GM18951 (cell line): Measurements from ENCODE around the gene NDUFC1.
A peak's percentile ranks its signal among the peaks of the same experiment; 100 is the strongest.

Experiments
- POLR2A ChIP-seq: IDR thresholded peaks from 4 replicates; pipeline ENCODE4 v1.6.1; 2011; ENCODE audit warnings: mild to moderate bottlenecking; ENCODE audit not compliant: insufficient read length, insufficient read depth; ENCODE audit errors: extremely low read depth
- in situ Hi-C: fragments of 300-500 bp; cut with MboI; formaldehyde crosslinking; loops from one replicate; pipeline ENCODE4 v1.12.0; 2022; ENCODE audit warnings: low sequenced_read_pairs, mixed read lengths, inconsistent platforms; ENCODE audit not compliant: unreplicated experiment

Gene NDUFC1

GRCh38 chr4:139312552-139313332 is 10.5 kb upstream of the NDUFC1 start:
- in situ Hi-C loops = no loop called here
- TF ChIP-seq POLR2A = no peak

- TF ChIP-seq POLR2A = no peak
- in situ Hi-C loops = no loop called here
These were observed 9.6 kb upstream of the NDUFC1 start for GRCh38 chr4:139311909-139312308.

- TF ChIP-seq POLR2A = no peak
- in situ Hi-C loops = no loop called here
These were observed 2.6 kb upstream of the NDUFC1 start for GRCh38 chr4:139304920-139305319.

- in situ Hi-C loops = no loop called here
- peak; percentile 68 for TF ChIP-seq POLR2A
These were observed 1.0 kb downstream of the NDUFC1 start, which contains the start of gene NAA15 for GRCh38 chr4:139301113-139301820. Gene NAA15, plus strand, starts transcription at chr4:139301505. Its CDS starts 273 bp downstream, at chr4:139301778.

- in situ Hi-C loops = no loop called here
- TF ChIP-seq POLR2A = no peak
These were observed 1.7 kb downstream of the NDUFC1 start for GRCh38 chr4:139300431-139301112.

GRCh38 chr4:139299536-139299935 is 2.7 kb downstream of the NDUFC1 start:
- no peak for TF ChIP-seq POLR2A
- in situ Hi-C loops = no loop called here

GRCh38 chr4:139297001-139297410 is 5.3 kb downstream of the NDUFC1 start:
- in situ Hi-C loops = no loop called here
- no peak for TF ChIP-seq POLR2A

- in situ Hi-C loops = no loop called here
- TF ChIP-seq POLR2A = no peak
These were observed 6.4 kb downstream of the NDUFC1 start for GRCh38 chr4:139295942-139296299.

- in situ Hi-C loops = no loop called here
- peak; percentile 80 for TF ChIP-seq POLR2A
These were observed 6.9 kb downstream of the NDUFC1 start for GRCh38 chr4:139295206-139295941.

GRCh38 chr4:139286186-139286698 is 16.0 kb downstream of the NDUFC1 start:
- in situ Hi-C loops = no loop called here
- TF ChIP-seq POLR2A = no peak

- in situ Hi-C loops = no loop called here
- TF ChIP-seq POLR2A = no peak
These were observed 19.6 kb downstream of the NDUFC1 start for GRCh38 chr4:139282721-139283075.

- in situ Hi-C loops = no loop called here
- TF ChIP-seq POLR2A = no peak
These were observed 20.1 kb downstream of the NDUFC1 start for GRCh38 chr4:139282065-139282720.

GRCh38 chr4:139279760-139280620 is 22.3 kb downstream of the NDUFC1 start, which contains the start of gene MGARP:
Gene MGARP, minus strand, starts transcription at chr4:139280225. Its CDS starts 67 bp downstream, at chr4:139280158.
- no peak for TF ChIP-seq POLR2A
- in situ Hi-C loops = no loop called here
